ENCODE results near the gene ADGRB3. TPM values are rescaled to one million over a fixed set of nuclear protein-coding genes. Genes with fewer than 3 reads are reported as not detected.
A peak's percentile ranks its signal among the peaks of the same experiment; 100 is the strongest.

The ADGRB3 gene
- total and polyA plus RNA-seq, 8 donors = 0.19 to 16.0 (median 0.61) TPM; not detected in 1

GRCh38 chr6:69220375-69220774 is 585.3 kb downstream of the ADGRB3 start:
- DNase-seq = no peak
- H3K9me3 ChIP-seq = no peaks in the 10 kb centered on the region
- H3K36me3 ChIP-seq = no peaks in the 10 kb centered on the region
- intact Hi-C loops (cut with DNase I; ENCODE audit: low total_unique reads) = no loop called here
- WGBS, 5 donors = 73 to 84% (median 77%) methylated on average over 3 of the region's 3 CpGs
- no peak for TF ChIP-seq POLR2AphosphoS5 (IDR thresholded peaks at IDR 0.05)
- no peak for TF ChIP-seq POLR2A (IDR thresholded peaks at IDR 0.05)
- TF ChIP-seq EP300 (IDR thresholded peaks at IDR 0.05) = no peak
- TF ChIP-seq CTCF (IDR thresholded peaks at IDR 0.05) = no peak
- no peaks in the 10 kb centered on the region for H3K4me1 ChIP-seq
- no peak overlapping the region for H3K27ac ChIP-seq
- no peak overlapping the region for H3K4me3 ChIP-seq
- H3K27me3 ChIP-seq = no peaks in the 10 kb centered on the region

- intact Hi-C loops (cut with DNase I; ENCODE audit: low total_unique reads) = no loop called here
- Histone ChIP-seq H3K9me3 (no peaks in the 10 kb centered on the region), H3K4me3 (no peak overlapping the region), H3K27ac (no peak overlapping the region), H3K27me3 (no peaks in the 10 kb centered on the region), H3K36me3 (no peaks in the 10 kb centered on the region), H3K4me1 (no peaks in the 10 kb centered on the region)
- TF ChIP-seq POLR2A (IDR thresholded peaks at IDR 0.05) (no peak), POLR2AphosphoS5 (IDR thresholded peaks at IDR 0.05) (no peak), CTCF (IDR thresholded peaks at IDR 0.05) (no peak)
- peak in 1 of 2 donors; percentile 0 for DNase-seq
- WGBS, 5 donors = 46 to 62% (median 50%) methylated on average over 3 of the region's 3 CpGs
These were observed 596.9 kb downstream of the ADGRB3 start for GRCh38 chr6:69232008-69232407.

GRCh38 chr6:69232496-69232895 is 597.4 kb downstream of the ADGRB3 start:
- no peaks in the 10 kb centered on the region for H3K4me1 ChIP-seq
- DNase-seq = peak in 1 of 2 donors; percentile 19
- intact Hi-C loops (cut with DNase I; ENCODE audit: low total_unique reads) = no loop called here
- H3K36me3 ChIP-seq = no peaks in the 10 kb centered on the region
- H3K27me3 ChIP-seq = no peaks in the 10 kb centered on the region
- no peak overlapping the region for H3K27ac ChIP-seq
- TF ChIP-seq POLR2AphosphoS5 (IDR thresholded peaks at IDR 0.05) (no peak), EP300 (IDR thresholded peaks at IDR 0.05) (no peak), CTCF (IDR thresholded peaks at IDR 0.05) (no peak), POLR2A (IDR thresholded peaks at IDR 0.05) (no peak)
- H3K9me3 ChIP-seq = no peaks in the 10 kb centered on the region
- no peak overlapping the region for H3K4me3 ChIP-seq
- WGBS, 5 donors = 8 to 27% (median 16%) methylated on average over 8 of the region's 8 CpGs

- 5 to 11% (median 9%) methylated on average over 28 of the region's 28 CpGs for WGBS, 5 donors
- no peaks in the 10 kb centered on the region for H3K27me3 ChIP-seq
- DNase-seq = peak; percentile 53 to 95
- H3K27ac ChIP-seq = no peak overlapping the region
- H3K4me1 ChIP-seq = no peaks in the 10 kb centered on the region
- TF ChIP-seq EP300 (IDR thresholded peaks at IDR 0.05) (no peak), POLR2AphosphoS5 (IDR thresholded peaks at IDR 0.05) (peak in 1 of 3 donors; percentile 19)
- no peak overlapping the region for H3K4me3 ChIP-seq
- intact Hi-C loops (cut with DNase I; ENCODE audit: low total_unique reads) = no loop called here
- no peaks in the 10 kb centered on the region for H3K9me3 ChIP-seq
- no peaks in the 10 kb centered on the region for H3K36me3 ChIP-seq
These were observed 597.9 kb downstream of the ADGRB3 start for GRCh38 chr6:69232911-69233448.

- no peaks in the 10 kb centered on the region for H3K4me1 ChIP-seq
- 11 to 41% (median 25%) methylated on average over 1 of the region's 1 CpG for WGBS, 5 donors
- H3K9me3 ChIP-seq = no peaks in the 10 kb centered on the region
- H3K27me3 ChIP-seq = no peaks in the 10 kb centered on the region
- H3K36me3 ChIP-seq = no peaks in the 10 kb centered on the region
- intact Hi-C loops (cut with DNase I; ENCODE audit: low total_unique reads) = no loop called here
- DNase-seq = no peak
- TF ChIP-seq CTCF (IDR thresholded peaks at IDR 0.05) (no peak), POLR2A (IDR thresholded peaks at IDR 0.05) (no peak), EP300 (IDR thresholded peaks at IDR 0.05) (no peak), POLR2AphosphoS5 (IDR thresholded peaks at IDR 0.05) (no peak)
- no peak overlapping the region for H3K27ac ChIP-seq
- H3K4me3 ChIP-seq = no peak overlapping the region
These were observed 603.0 kb downstream of the ADGRB3 start for GRCh38 chr6:69238067-69238466.
